Endothelial cell of umbilical vein (primary cell): ENCODE data around the gene GTF3C1. TPM values are rescaled to one million over a fixed set of nuclear protein-coding genes. Genes with fewer than 3 reads are reported as not detected.

Experiments used
- BruUV-seq: library from RNA; stranded (reverse); fragments of 400-500 nt; replicated peaks from 2 replicates; lab custom pipeline; 2021; lab: Mats Ljungman, UMichigan
- CTCF ChIA-PET: fragments of 300-600, 350-600 bp; sonication (Branson Sonifier 250); formaldehyde crosslinking; loops from one replicate; lab custom pipeline; 2021; ENCODE audit warnings: antibody characterized with exemption, inconsistent platforms; lab: Charles Lee
- POLR2A ChIA-PET: fragments of 300-600, 350-600 bp; sonication (Branson Sonifier 250); formaldehyde crosslinking; loops from one replicate; lab custom pipeline; 2021; ENCODE audit warnings: antibody characterized with exemption, inconsistent platforms; lab: Charles Lee
- DNase-seq: peaks from one replicate; pipeline ENCODE4 v3.0.0-alpha.2; 2011; ENCODE audit warnings: low read depth, low spot score
- FAIRE-seq: peaks from 2 replicates; lab custom pipeline; 2011; peaks lifted over from hg19 to GRCh38; lab: Jason Lieb, UNC
- H2AFZ ChIP-seq: 2 replicates; pipeline ENCODE4 v1.6.0; 2012; ENCODE audit warnings: low read depth, low read length, control low read depth, inconsistent platforms
- H3K27ac ChIP-seq: 2 replicates; pipeline ENCODE4 v1.5.1; 2011; ENCODE audit warnings: low read depth, mild to moderate bottlenecking, control low read depth, low read length, moderate library complexity; ENCODE audit not compliant: insufficient read depth
- H3K27me3 ChIP-seq, 2 experiments: 2 replicates each; pipeline versions ENCODE4 v1.6.0 to v1.6.1; 2011; ENCODE audit warnings: low read length in 2 of 2, mixed read lengths in 1 of 2; ENCODE audit not compliant: control insufficient read depth in 2 of 2, insufficient read depth in 2 of 2
- H3K36me3 ChIP-seq, 2 experiments: 2 replicates in 1 of 2; 3 replicates in 1 of 2; pipeline ENCODE4 v1.5.1; 2011; ENCODE audit warnings: low read length in 2 of 2, mild to moderate bottlenecking in 1 of 2, moderate library complexity in 1 of 2; ENCODE audit not compliant: control insufficient read depth in 2 of 2, insufficient read depth in 2 of 2; ENCODE audit errors: extremely low read depth in 1 of 2
- H3K4me1 ChIP-seq: 3 replicates; pipeline ENCODE4 v1.5.1; 2011; ENCODE audit warnings: mild to moderate bottlenecking, low read length; ENCODE audit not compliant: control insufficient read depth, insufficient read depth; ENCODE audit errors: extremely low read depth
- H3K4me2 ChIP-seq: 2 replicates; pipeline ENCODE4 v1.6.1; 2011; ENCODE audit warnings: low read length, control low read depth, mixed read lengths; ENCODE audit not compliant: insufficient read depth
- H3K4me3 ChIP-seq, 3 experiments: fragments of 200-600 bp in 1 of 3; sonication (generic), shearing (Covaris generic) in 1 of 3; replicated peaks in 1 of 3; 2 replicates each; pipeline ENCODE4 v1.5.1; 2011 to 2016; ENCODE audit warnings: control low read depth in 3 of 3, low read length in 3 of 3, mild to moderate bottlenecking in 2 of 3, inconsistent platforms in 1 of 3, low read depth in 1 of 3, moderate library complexity in 1 of 3; ENCODE audit not compliant: insufficient read depth in 1 of 3
- H3K79me2 ChIP-seq: 2 replicates; pipeline ENCODE4 v1.6.0; 2012; ENCODE audit warnings: low read length, inconsistent platforms; ENCODE audit not compliant: control insufficient read depth, insufficient read depth
- H3K9ac ChIP-seq: replicated peaks from 2 replicates; pipeline ENCODE3; 2011; ENCODE audit warnings: low read length, control low read depth; ENCODE audit not compliant: insufficient read depth; ENCODE audit errors: extremely low read depth
- H3K9me1 ChIP-seq: replicated peaks from 3 replicates; pipeline ENCODE4 v1.6.0; 2011; ENCODE audit warnings: mild to moderate bottlenecking, low read length; ENCODE audit not compliant: control insufficient read depth, insufficient read depth; ENCODE audit errors: extremely low read depth
- H3K9me3 ChIP-seq: replicated peaks from 2 replicates; pipeline ENCODE4 v1.5.1; 2012; ENCODE audit warnings: low read length, inconsistent platforms; ENCODE audit not compliant: control insufficient read depth, insufficient read depth
- H4K20me1 ChIP-seq: replicated peaks from 2 replicates; pipeline ENCODE3; 2011; ENCODE audit warnings: mild to moderate bottlenecking, low read length; ENCODE audit not compliant: control insufficient read depth, insufficient read depth; ENCODE audit errors: extremely low read depth
- CTCF ChIP-seq, 2 donors: IDR thresholded peaks; 1 replicate in 1 of 2; 2 replicates in 1 of 2; pipeline ENCODE4 v1.5.1; 2011; ENCODE audit warnings: low read length in 2 of 2, mild to moderate bottlenecking in 2 of 2, moderate library complexity in 2 of 2, control low read depth in 1 of 2, inconsistent platforms in 1 of 2, low read depth in 1 of 2; ENCODE audit not compliant: insufficient read depth in 1 of 2; ENCODE audit errors: extremely low read depth in 1 of 2
- EZH2 ChIP-seq: IDR thresholded peaks from 2 replicates; pipeline ENCODE4 v1.6.1; 2012; ENCODE audit warnings: borderline replicate concordance, low read depth, mild to moderate bottlenecking, moderate library complexity, low read length, inconsistent platforms; ENCODE audit not compliant: severe bottlenecking
- FOS ChIP-seq: IDR thresholded peaks from 2 replicates; pipeline ENCODE4 v1.6.1; 2011; ENCODE audit warnings: mild to moderate bottlenecking, low read length, moderate library complexity, borderline replicate concordance; ENCODE audit not compliant: insufficient read depth
- JUN ChIP-seq: IDR thresholded peaks from 2 replicates; pipeline ENCODE4 v1.6.1; 2011; ENCODE audit warnings: borderline replicate concordance, low read depth; ENCODE audit not compliant: insufficient read length, insufficient read depth
- MAX ChIP-seq: IDR thresholded peaks from 2 replicates; pipeline ENCODE4 v1.6.1; 2011; ENCODE audit not compliant: insufficient read depth, insufficient read length
- MYC ChIP-seq: IDR thresholded peaks from one replicate; pipeline ENCODE4 v1.6.1; 2011; ENCODE audit warnings: mild to moderate bottlenecking, low read depth, low read length
- dilution Hi-C: fragments of 300-500 bp; cut with MboI; formaldehyde crosslinking; loops from one replicate; pipeline ENCODE4 v1.15.0; 2019; ENCODE audit warnings: low sequenced_read_pairs; ENCODE audit not compliant: extremely low pct_ligation_motif_present
- intact Hi-C: fragments of 100-400 bp; cut with micrococcal nuclease; formaldehyde crosslinking; loops from one replicate; pipeline ENCODE4 v1.10.0; 2022
- polyA plus RNA-seq, 4 experiments: library from polyadenylated mRNA; depleted of rRNA in 3 of 4; stranded (reverse) in 3 of 4; unstranded in 1 of 4; fragments of >200 nt; gene quantifications; 2 replicates each; pipeline versions ENCODE4 v1.2.1 to v1.2.3, GENCODE V29; 2011 to 2012; ENCODE audit warnings: missing spikeins in 1 of 4
- total RNA-seq: library from RNA; stranded (reverse); gene quantifications from 2 replicates; pipeline ENCODE4 v1.2.3, GENCODE V29; 2021

GTF3C1 gene
- total and polyA plus RNA-seq, 2 donors (not counting 3 experiments of a cell fraction or from before 2014, with no cell fraction given), result 58.1 to 86.1 TPM

GRCh38 chr16:27460663-27461482, 88.8 kb downstream of the GTF3C1 start:
- intact Hi-C loops, result loop anchor here (1.0 kb wide), 1 partner anchor 9 kb away; no protein-coding TSS in a partner anchor
- Histone ChIP-seq H3K4me2 (no peak overlapping the region), H3K9ac (no peak overlapping the region), H3K4me1 (peaks cover 20% of the 10 kb centered on the region), H2AFZ (no peak overlapping the region), H3K36me3 (peaks cover 10 to 26% of the 10 kb centered on the region in 2 experiments), H3K27ac (peak overlapping the region; percentile 61), H3K79me2 (no peaks in the 10 kb centered on the region), H4K20me1 (no peaks in the 10 kb centered on the region), H3K9me1 (no peaks in the 10 kb centered on the region), H3K27me3 (no peaks in the 10 kb centered on the region), H3K9me3 (no peaks in the 10 kb centered on the region), H3K4me3 (no peak overlapping the region)
- FAIRE-seq (no peak), DNase-seq (no peak)
- CTCF ChIA-PET, result interaction anchor here (1.2 to 1.8 kb wide), 2 partner anchors 12 to 281 kb away, joined by 3 to 9 read pairs; no protein-coding TSS in a partner anchor
- dilution Hi-C loops, result no loop called here
- TSS peak; percentile 58 for BruUV-seq
- no peak for TF ChIP-seq JUN
- TF ChIP-seq MAX, result no peak
- no peak for TF ChIP-seq MYC
- TF ChIP-seq CTCF (IDR thresholded peaks at IDR 0.05; ENCODE audit: extremely low read depth in 1 of 2, insufficient read depth in 1 of 2, low read depth in 1 of 2, low read length in 2 of 2), result no peak
- TF ChIP-seq EZH2, result no peak
- no peak for TF ChIP-seq FOS
- POLR2A ChIA-PET, result no interaction called here
